Posterior vena cava (tissue), 2 donors: ENCODE results near the gene AGBL3. TPM values are rescaled to one million over a fixed set of nuclear protein-coding genes. Genes with fewer than 3 reads are reported as not detected.
A peak's percentile ranks its signal among the peaks of the same experiment; 100 is the strongest.

Experiments
- DNase-seq: peaks from one replicate; pipeline ENCODE4 v3.0.0-alpha.2; 2020; ENCODE audit warnings: low spot score
- intact Hi-C, 2 donors: fragments of 100-400 bp; cut with DNase I; formaldehyde crosslinking; loops; one replicate each; pipeline versions ENCODE4 v1.14.1 to v1.14.2; 2022 to 2023
- long read RNA-seq, 2 donors: library from polyadenylated mRNA; unstranded; transcript quantifications; one replicate each; pipeline ENCODE4 v2.0.0, GENCODE V29; 2020 to 2021
- total RNA-seq, 2 donors: library from RNA; stranded (reverse); fragmentation: NEBNext Ultra II Directional; extraction: Animal tissue kit (Norgen Biotek cat#: 25700); gene quantifications; one replicate each; pipeline ENCODE4 v1.2.1, GENCODE V29; 2021
- donor health status: DM: yes; HTN: yes; CAD: no.
- donor health status: DM: yes; HTN: yes; CAD: no.

Gene AGBL3
- total RNA-seq: 1 to 10 TPM; 4.3 to 5.6 TPM
- long read RNA-seq, donor 1, partial matches to known transcripts: 0 of 4 reads
- long read RNA-seq, donor 1, other reads (novel, unspliced or antisense): 4 of 4 reads
- long read RNA-seq, donor 2, partial matches to known transcripts: 2 of 6 reads
- long read RNA-seq, donor 2, other reads (novel, unspliced or antisense): 3 of 6 reads

DNA sequence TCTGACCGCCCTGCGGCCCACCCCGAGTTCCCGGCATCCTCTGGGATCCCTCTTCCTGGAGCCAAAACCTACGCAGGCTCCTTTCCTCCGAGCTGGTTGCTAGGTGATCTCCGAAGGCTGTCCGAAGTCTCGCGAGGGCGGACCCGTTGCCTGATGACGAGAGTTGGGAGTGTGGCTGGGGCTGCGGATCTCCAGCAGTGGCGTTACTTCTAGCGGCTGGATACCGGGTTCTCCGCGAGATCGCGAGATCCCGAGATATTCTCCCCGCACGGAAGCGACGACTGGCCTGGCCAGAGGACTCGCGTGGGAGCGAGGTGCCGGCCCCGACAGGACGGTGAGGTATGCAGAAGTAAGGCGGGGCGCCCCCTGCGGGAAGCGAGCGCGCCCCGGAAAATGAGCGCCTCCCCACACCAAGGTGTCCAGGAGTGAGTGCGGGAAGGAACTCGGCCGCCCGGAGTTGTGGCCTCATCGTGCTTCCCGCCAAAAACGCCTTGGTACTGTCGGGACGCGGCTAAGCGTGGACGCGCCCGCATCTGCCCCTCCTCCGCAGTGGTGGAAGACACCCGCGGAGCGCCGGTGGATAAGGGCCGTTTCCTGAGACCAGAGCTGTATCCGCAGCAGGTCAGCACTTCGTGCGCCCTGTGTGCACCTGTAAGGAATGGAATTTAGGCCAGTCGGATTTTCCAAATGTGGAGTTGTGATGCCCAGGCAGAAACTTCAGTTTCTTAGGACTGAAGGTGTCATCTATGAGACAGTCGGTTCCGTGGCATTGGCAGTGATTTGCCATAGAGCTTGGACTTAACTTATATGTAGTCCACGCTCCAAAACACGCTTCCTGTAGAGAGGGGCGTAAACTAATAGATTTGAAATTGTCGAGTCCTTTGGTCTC is at the start of gene AGBL3:
TSS of gene AGBL3 (plus strand) at position 146 of the 889 bp plus-strand sequence. CDS start 1,426 bp downstream, outside the sequence.
- DNase-seq: peak; percentile 99
- intact Hi-C loops: loop anchor here (5.0 to 10.0 kb wide), 2 partner anchors 178 to 181 kb away; no protein-coding TSS in a partner anchor

DNA sequence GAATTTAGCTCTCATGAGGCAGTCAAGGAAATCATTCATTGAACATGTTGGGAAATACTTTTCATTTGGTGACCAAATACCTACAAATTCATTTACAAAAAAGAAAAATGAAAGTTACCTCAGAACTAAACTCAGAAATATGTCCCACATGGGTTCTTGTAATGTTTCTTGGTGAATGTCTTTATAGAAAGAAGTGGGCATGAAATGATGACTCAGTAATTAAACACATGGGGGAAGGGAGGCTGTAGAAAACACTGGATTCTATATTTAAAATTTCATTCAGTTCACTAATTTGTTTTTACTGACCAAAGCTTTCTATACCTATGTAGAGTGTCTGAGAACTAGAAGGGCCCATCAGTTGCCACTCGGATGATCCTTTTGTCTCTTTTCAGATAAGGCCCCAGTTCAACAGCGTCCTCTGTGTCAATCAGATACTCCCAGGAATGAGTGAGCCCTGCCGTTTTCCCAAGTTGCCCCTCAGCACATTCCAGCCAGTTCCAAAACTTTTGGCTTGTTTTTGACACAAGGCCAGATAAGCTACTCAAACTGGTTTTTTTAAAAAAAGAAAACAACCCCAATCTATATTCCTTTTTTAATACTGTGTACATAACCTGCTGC is 49.3 kb upstream of the AGBL3 start:
- intact Hi-C loops: loop anchor here in 1 of 2 donors (10.0 kb wide), 1 partner anchor 152 kb away; no protein-coding TSS in a partner anchor
- no peak for DNase-seq

DNA sequence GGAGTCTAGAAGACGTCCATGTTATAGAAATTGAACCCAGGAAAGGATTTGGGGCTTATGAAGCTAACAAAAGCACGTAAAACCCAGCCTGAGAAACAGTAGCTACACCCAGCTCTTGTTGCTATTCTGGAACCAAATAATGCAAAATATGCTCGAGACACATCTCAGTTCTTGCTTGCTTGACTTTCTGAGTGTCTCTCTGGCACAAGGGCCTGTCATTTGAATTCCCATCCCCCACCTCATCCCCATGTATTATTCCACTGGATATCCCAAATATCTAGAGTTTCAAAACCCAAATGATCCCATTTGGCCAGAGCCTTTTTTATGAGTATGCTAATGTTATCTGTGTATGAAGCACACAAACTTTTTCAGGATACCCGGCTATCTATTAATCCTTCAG is 48.2 kb upstream of the AGBL3 start:
- no peak for DNase-seq
- intact Hi-C loops: loop anchor here in 1 of 2 donors (10.0 kb wide), 1 partner anchor 153 kb away; no protein-coding TSS in a partner anchor

DNA sequence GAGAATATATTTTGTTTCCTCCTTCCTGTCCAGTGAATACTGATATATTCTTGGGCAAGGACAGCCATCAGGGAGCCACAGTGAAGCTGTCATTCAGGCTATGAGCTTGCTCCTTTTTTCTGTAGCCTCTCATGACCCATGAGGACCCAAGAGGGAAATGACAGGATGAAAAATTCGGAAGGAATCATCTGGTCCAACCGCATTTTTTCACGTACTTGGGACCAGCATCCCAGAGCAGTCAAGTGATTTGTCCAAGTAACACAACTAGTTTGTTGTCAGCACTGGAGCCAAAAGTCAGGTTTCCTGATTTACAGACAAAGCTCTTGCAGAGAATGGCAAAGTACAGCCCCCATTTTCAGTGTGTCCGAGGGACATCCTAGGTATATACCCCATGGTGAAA is 47.2 kb upstream of the AGBL3 start:
- intact Hi-C loops: loop anchor here in 1 of 2 donors (10.0 kb wide), 1 partner anchor 154 kb away; no protein-coding TSS in a partner anchor
- no peak for DNase-seq

DNA sequence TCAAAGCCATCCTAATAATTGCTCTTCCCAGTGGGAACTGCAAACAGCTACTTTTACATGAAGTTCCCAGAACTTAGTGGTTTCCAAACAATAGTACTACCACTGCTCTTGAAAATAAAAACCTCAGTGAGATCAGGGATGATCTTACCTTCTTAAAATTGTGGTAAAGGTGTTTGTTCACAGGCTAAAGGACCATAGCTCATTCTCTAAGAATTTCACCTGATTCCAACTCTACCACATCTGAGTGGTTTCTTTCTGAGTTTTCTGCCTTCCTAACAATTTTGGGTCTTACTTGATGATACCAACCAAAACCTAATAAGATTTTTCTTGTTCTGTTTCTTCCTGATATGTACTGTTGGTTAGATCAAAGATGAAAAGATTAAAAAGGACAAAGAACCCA is 45.6 kb upstream of the AGBL3 start:
- intact Hi-C loops: no loop called here
- DNase-seq: no peak

DNA sequence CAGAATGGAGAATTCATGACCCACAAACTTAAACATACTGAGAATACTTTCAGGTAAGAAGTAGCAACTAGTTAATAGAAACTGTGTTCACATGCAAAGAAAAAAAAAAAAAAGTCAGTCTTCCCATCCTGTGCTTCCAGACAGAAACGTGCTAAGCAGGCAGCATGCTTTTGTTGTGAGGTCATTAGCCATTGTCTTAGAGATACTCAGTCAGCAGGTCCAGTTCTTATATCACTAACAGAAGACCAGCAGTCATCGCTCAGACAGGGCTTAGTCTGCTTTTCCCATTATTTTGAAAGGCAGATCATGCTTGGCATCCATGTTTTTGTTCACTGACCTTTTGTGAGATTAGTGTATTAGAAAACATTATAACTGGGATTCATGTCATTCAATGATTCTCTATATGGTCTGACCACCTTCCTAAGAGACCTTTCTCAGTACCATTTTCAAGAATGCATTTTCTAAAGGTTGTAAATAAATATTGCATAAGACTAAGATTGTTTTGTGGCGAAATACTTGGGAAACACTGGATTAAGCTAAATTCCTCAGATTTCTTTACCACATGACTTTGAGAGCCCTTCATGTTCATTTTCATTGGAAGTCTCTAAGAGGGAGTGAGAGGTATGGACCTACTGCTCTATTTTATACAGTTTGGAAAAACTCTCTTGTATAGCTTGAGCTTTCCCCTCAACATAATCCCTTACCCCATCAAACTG is 45.0 kb upstream of the AGBL3 start:
- intact Hi-C loops: no loop called here
- no peak for DNase-seq

DNA sequence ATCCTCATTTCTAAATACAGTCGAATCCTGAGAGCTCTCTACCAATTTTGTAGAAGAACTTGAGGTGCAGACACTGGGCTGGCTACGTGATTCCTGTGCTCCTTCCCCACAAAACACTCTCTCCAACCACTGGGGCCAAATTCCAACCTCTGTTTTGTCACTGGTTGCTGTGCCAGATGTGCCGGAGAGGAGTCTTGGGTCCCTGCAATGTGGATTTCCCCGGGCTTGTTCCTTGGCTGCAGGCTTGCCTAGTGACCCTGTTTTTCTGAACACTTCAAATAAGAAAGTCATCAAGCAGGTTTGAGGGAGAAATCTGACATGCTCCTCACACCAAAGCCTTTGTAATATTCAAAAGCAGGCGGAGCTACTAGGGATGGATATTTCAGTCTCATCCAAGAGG is 44.4 kb upstream of the AGBL3 start:
- intact Hi-C loops: no loop called here
- DNase-seq: no peak

DNA sequence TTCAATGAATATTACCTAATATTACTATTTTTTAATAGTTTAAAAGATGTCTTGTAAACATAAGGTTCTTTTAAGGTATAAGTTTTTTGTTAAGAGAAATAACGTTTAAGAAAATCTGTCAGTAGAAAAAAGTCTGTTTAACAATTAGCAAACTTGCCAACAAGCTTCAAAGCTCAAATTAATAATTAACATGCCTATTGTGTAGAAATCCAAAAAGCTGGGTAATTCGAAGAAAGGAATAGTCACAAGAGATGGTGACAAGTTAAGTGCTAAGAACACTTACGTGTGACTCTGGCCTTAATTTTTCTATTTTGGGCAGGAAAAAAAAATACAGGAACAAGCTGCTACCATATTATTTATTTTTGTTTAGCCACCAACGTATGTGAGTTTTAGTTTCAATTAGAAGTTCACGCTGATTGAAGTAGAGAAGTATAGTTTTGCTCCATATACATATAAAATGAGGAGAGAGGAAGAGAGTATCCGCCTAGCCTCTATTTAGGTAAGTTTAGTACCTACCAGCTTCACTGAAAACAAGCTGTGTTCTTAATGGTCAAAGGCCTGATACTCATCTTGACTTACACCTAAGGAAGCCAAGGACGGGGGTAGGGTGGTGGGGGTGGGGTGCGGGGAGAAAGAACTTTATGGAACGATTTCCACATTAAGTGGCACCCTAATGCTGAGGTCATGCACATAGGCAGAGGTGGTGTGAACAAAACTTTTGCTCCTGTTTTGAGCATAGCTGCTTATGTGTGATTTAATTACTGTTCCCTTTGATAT is 43.4 kb upstream of the AGBL3 start:
- no peak for DNase-seq
- intact Hi-C loops: no loop called here

DNA sequence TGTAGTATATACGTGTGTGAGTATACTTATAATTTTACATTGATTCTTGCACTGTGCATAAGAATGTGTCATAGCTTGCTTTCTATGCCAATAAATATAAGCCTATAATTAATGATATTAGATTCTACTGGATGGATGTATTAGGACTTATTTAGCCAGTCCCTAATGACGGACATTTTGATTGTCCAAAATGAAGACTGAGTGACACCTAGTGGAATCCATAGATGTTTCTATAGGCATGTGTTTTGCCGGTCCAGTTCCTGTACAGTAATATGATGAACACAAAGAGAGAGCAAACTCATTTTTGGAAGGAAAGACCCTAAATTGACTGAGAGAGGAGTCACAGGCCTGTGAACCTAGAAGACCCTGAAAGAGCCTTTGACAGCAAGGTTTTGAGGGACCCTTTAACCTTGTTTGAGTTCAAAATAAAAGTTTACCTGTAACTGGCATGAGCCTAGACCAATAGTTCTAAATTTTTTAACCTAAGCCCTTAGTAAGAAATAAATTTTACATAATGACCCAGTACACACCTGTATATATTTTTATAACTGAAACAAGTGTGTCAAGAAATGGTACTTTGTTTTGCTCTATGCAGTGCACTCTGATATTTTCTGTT is 42.4 kb upstream of the AGBL3 start:
- no peak for DNase-seq
- intact Hi-C loops: no loop called here

DNA sequence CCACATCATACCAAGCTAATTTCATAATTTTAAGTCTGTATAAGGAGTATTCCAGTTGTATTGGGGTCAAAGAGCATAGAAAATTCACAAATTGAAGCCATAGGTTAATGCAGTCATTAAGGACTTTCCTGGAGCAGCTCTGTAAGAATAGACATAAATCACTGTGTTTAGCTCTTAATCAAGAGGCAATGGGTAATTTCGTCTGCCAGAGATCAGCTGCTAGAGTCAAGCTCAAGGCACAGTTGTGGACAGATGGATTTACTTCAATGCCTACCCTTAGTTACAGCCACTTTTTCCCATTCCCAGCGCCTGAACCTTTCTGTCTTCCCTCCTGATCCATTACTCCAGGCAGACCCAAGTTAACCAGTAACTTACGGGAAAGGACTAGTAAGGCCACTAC is 40.6 kb upstream of the AGBL3 start:
- no peak for DNase-seq
- intact Hi-C loops: no loop called here

DNA sequence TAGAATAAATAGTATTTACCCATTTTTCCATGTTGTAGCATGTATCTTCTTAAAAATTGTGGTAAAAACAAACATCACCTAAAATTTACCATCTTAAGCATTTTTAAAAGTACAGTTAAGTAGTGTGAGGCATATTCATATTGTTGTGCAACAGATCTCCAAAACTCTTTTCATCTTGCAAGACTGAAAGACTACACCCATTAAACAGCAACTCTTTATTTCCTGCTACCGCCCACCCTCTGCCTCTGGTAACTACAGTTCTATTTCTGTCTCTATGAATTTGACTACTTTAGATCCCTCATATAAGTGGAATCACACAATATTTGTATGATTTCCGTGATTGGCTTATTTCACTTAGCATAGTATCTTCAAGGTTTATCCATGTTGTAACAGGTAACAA is 40.0 kb upstream of the AGBL3 start:
- no peak for DNase-seq
- intact Hi-C loops: no loop called here

DNA sequence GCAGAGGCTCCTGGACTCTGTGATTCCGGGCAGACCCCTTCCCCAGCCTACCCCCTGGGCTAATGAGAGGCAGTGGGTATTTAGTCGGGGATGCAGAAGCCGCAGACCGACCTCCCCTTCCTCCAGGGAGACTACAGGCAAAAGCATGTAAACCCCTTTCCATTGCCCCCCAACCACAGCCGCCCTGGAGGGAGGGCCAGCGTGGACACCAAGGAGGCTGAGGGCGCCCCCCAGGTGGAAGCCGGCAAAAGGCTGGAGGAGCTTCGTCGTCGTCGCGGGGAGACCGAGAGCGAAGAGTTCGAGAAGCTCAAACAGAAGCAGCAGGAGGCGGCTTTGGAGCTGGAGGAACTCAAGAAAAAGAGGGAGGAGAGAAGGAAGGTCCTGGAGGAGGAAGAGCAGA is 39.0 kb upstream of the AGBL3 start:
- DNase-seq: no peak
- intact Hi-C loops: no loop called here

DNA sequence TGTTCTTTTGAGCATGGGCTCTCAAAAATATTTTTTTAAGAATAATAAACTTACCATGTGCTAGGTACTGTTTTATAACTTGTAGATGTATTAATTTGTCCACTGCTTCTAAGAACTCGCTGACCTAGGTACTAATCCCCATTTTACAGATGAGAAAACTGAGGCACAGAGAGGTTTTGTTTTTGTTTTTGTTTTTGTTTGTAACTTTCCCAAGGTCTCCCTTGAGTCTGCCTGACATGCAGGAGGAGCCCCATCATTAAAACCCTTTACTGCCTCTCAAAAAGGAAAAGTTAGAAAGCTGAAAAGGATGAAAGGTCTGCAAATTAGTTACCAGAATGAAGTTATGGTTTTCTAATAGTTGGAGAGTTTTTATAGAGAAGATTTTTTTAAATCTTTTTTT is 38.5 kb upstream of the AGBL3 start:
- intact Hi-C loops: no loop called here

DNA sequence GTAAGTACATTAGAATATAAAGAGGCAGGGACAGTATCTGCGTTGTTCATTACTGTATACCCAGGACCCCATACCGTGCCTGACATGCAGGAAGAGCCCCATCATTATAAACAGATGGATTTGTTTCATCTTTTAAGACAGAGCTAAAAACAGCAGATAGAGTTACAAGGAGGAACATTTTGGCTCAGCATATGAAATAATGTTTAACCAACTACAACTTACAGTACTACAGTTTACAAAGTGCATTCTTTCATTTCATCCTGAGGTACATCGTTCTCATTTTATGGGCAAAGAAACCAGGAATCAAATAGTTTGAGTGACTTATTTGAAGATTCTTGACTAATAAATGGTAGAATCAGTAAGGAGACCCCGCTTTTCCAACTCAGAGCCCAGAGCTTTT is 38.1 kb upstream of the AGBL3 start:
- intact Hi-C loops: no loop called here

More for the DNA sequence above, 38.5 kb upstream of the AGBL3 start:
- DNase-seq: no peak

DNA sequence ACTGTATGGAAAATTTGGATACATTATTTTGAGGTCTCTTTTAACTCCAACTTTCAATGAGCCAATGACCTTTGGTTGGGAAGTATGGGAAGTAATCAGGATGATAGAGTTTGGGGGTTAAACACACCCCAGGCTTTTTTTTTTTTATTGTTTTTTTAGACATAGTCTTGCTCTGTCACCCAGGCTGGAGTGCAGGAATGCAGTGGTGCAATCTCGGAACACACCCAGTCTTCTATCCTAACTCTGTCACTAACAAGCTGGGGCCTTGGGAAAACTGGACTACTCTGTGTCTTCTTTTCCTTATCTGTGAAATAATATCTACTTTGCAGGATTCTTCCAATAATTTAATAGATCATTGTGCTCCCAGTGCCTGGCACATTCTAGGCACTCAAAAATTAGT is 37.6 kb upstream of the AGBL3 start:
- intact Hi-C loops: no loop called here
- no peak for DNase-seq

More for the DNA sequence above, 38.1 kb upstream of the AGBL3 start:
- DNase-seq: no peak

DNA sequence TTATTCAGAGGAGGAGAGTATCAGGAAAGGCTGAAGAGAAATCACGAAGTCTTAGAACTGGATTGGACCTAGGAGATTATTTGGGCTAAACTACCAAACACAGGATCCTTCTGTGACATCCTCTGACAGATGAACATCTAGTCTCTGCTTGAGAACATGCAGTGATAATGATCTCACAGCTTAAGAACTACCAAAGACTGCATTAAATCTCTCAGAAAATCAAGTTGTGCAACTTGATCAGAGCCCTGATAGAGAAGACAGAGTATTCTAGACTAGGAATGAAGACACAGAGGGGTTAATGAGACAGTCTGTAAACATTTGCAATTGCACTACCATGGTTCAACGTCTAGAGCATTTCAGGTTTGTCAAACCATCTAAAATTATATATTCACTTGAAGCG is 37.1 kb upstream of the AGBL3 start:
- intact Hi-C loops: no loop called here

DNA sequence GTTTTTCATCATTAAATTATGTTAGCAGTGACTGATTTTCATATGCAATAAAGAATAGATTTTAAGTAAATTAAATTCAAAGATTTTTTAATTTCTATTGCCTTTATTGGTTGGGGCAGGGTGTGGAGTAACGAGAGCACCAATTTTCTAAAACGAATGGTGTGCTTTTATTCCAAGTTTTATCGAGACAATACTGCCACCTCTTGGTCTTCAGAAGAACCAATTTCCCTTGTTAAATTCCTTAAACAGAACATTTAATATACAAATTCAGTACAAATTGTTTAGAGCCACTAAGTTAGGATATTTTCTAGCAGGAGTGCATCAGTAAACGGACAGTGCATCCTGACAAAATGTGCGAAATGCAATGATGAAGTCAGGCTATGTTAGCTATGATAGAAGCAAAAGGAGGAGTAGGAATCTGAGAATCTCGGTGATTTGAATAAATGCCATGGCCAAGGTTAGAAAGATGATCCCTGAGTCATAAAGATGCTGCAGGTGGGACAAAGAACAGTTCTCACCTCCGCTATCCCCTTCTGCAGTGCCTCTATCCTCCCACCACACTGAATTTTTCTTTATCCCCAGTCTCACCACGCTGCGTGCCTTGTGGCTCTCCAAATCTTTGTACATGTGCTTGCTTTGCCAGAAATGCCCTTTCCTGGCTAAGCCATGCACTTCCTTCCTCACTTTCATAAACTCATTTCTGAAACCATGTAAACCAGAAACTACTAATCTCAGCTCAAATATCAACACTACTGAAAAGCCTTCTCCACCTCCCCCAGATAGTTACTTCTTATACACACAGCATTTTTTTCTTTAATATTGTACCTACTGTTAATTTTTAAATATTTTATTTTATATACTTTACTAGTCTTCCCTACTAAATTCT is 31.9 kb upstream of the AGBL3 start:
- DNase-seq: no peak
- intact Hi-C loops: loop anchor here (5.0 to 10.0 kb wide), 2 partner anchors 260 to 267 kb away; no protein-coding TSS in a partner anchor

More for the DNA sequence above, 37.1 kb upstream of the AGBL3 start:
- DNase-seq: no peak
